GM23248 (cell line): Measurements from ENCODE around the gene SUN5.

Experiments used
- EZH2 ChIP-seq: fragments of 200-600 bp; sonication (generic); IDR thresholded peaks from 2 replicates; pipeline ENCODE4 v1.6.1; 2018; ENCODE audit warnings: antibody characterized with exemption, mild to moderate bottlenecking; ENCODE audit not compliant: insufficient read depth, poor library complexity, severe bottlenecking
- EZH2phosphoT487 ChIP-seq: fragments of 200-600 bp; sonication (generic); IDR thresholded peaks from 2 replicates; pipeline ENCODE4 v1.6.1; 2018; ENCODE audit warnings: antibody characterized with exemption, moderate library complexity, mild to moderate bottlenecking, low read depth; ENCODE audit not compliant: insufficient read depth

GRCh38 chr20:33042430-33042829 is 38.2 kb upstream of the SUN5 start:
- TF ChIP-seq EZH2 (no peak), EZH2phosphoT487 (no peak)
